ENCODE data around the gene HSPB6.

The HSPB6 gene

DNA sequence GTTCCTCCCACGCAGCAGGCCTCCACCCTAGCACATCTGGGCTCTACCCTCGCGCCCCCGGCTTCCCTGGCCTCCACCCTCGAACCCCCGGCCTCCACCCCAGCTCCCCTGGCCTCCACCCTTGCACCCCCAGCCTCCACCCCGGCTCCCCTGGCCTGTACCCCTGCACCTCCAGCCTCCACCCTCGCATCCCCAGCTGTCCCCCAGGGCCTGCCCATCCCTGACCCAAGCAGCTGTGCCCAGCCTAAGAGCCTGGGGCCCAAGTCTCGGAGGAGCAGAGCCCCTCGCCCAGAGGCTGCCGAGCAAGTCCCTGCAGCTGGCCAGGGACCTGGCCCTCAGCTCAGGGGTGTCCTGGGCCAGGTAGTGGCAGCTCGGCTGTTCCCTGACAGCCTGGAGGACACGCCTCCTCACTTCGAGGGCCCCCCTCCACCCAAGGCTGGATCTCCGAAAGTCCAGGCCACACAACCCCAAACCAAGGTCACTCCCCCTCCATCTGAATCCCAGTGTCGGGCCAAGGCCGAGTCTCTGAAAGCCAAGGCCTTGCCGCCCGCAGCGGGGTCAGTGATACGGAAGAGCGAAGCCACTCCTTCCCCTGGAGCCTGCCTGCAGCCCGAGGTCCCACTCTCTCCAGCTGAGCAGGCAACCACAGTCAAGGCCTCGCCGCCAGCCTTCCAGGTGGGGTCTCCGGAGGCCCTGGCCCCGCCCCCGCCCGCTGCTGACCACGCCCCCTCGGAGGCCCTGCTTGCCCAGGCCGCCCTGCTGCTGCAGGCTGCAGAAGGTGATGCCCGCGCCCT, 10.7 kb upstream of the HSPB6 start:
- no peak for DNase-seq (ENCODE audit: low read depth in 2 of 2)

DNA sequence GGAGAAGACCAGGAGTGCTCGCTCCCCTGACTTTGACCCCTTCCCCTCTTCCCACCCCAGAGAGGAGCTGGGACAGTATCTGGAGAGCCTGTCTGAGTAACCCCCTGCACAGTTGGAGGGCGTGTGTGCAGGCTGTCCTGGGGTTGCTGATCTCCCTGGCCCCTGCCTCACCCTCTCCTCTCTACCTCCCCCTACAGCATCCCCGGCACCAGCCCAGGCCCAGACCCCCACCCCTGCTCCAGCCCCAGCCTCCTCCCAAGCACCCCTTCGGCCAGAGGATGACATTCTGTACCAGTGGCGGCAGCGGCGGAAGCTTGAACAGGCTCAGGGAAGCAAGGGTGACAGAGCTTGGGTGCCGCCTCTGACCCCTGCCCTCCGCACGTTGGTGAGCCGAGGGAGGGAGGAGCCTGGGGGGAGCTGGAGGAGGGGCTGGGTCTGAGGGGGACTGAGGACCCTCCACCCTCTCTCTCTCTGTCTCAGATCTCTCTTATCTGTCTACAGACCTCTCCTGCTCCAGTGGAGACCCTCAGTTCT, 9.8 kb upstream of the HSPB6 start:
- DNase-seq (ENCODE audit: low read depth in 2 of 2): no peak

DNA sequence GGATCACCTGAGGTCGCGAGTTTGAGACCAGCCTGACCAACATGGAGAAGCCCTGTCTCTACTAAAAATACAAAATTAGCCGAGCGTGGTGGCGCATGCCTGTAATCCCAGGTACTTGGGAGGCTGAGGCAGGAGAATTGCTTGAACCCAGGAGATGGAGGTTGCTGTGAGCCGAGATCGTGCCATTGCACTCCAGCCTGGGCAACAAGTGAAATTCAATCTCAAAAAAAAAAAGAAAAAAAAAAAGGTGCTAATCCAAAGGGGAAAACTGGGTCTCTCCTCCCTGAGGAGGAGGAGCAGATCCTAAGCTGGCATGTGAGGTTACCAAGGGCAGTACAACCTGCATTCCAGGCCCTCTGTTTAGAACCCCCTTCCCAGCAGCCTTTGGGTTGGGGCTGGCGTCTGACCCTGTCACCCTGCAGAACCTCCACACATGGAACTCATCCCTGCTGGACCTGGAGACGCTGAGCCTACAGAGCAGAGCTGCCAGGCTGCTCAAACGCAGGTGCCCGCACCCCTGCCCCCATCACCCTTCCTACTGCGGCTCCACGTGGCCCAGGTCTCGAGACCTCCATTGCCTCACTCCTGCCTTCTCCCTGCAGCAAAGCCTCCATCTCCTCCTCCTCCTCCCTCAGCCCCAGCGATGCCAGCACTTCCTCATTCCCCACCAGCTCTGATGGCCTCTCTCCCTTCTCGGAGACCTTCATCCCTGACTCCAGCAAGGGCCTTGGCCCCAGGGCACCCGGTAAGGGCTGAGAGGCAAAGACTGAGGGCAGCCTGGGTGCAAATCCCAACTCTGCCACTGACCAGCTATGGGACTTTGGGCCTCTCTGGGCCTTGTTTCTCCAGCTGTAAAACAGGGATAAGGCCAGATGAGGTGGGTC, 7.8 kb upstream of the HSPB6 start:
- no peak for DNase-seq (ENCODE audit: low read depth in 2 of 2)

DNA sequence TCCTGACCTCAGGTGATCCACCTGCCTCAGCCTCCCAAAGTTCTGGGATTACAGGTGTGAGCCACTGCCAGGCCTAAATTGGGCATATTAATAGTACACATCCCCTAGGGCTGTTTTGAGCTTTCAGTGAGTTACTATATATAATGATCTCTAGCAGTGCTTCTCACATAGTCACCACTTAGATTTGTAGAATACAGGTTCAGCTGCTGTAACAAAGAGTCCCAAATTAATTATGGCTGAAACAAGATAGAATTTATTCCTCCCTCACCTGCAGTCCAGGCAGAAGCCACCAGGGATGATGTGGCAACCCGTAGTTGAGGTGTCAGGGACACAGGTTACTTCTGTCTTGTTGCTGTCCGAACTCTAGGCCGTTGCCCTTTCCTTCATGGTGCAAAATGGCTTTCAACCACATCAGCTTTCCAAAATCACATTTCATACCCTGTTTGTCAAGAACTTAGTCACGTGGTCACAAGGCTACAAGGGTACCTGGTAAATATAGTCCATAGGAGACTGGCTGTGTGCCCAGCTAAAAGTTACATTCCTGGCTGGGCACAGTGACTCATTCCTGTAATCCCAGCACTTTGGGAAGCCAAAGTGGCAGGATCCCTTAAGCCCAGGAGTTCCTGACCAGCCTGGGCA, 4.0 kb upstream of the HSPB6 start:
- DNase-seq (ENCODE audit: low read depth in 2 of 2): no peak

DNA sequence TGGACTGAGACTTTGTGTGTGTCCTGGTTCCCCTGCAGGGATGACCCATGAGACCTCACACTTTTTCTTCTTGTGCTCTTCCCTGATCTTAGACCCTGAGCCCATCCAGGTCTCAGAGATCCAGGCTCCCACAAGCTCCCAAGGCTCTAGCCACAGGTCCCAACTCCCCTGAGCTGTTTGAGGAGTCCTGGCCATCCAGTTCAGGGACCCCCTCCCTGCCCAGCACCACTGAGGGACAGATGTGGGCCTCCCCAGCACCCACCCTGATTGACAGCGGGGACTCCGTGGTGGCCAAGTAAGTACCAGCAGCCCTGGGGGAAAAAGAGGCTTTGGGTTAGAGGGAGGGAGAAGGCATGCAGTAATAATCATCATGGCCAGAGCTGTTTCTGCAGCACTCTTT, 2.9 kb upstream of the HSPB6 start:
- no peak for DNase-seq (ENCODE audit: low read depth in 2 of 2)

DNA sequence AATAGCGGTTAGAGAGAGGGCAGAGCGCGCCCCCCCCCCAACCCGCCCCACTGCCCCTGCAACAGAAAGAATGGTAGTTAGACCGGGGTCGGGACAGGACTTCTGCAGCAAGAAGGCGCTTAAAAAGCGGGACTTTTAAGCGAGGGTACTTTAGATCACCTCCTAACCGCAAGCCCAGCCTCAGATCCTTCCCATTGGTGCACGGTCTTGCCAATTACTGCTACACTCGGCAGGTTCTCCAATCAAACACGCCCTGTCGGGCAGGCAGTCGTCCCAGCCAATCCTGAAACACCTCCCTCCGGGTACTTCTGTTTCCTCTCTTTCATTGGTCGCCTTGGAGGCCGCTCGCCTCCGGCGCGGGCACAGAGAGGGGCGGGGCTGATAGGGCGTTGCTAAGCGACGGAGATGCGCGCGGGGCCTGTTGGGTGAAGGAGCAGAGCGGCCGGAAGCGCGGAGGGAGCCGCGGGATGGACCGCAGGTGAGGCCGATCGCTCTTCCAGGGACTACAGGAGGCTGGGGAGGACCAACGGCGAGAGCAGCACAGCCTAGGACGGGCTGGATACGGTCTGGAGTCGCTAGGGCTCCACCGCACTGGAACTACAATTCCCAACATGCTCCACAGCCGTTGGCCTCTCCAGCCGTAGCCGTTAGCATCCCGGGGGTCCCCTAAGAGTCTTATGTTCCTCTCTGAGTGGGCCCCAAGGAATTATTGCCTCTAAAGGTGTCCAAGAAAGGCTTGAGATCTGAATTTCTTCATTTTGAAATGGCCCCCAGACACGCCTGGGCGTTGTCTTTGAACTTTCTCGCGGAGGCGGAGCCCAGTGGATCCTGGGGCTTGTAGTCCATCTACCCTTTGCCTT, 1.1 kb upstream of the HSPB6 start, which contains the start of gene PROSER3:
Gene PROSER3, plus strand, starts transcription at position 428 of the 860 bp plus-strand sequence. Its CDS starts 40 bp downstream, at position 468.
- peak; percentile 93 to 96 for DNase-seq (ENCODE audit: low read depth in 2 of 2)

DNA sequence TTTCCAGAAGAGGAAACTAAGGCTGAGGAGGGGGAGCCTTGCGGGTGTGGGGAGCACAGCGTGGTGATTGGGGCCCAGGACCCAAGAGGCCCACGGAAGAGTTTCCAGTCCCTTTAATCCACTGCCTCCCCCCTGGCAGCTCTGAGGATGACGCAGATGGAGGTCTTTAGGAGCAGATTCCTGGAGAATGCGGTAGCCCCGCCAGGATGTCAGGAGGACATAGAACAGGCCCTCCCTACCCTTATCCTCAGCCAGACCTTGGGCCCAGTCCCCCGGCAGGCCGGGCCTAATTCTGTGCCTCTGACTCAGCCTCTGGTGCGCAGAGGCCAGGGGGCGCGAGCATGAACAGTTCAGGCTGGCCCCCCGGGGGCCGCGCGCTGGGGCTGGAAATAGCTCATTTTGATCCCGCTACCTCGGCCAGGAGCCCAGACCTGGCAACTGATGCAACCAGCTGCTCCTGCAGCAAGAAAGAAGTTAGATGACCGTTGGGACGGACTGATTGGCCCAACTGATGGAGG, 461 bp upstream of the HSPB6 start:
- no peak for DNase-seq (ENCODE audit: low read depth in 2 of 2)

DNA sequence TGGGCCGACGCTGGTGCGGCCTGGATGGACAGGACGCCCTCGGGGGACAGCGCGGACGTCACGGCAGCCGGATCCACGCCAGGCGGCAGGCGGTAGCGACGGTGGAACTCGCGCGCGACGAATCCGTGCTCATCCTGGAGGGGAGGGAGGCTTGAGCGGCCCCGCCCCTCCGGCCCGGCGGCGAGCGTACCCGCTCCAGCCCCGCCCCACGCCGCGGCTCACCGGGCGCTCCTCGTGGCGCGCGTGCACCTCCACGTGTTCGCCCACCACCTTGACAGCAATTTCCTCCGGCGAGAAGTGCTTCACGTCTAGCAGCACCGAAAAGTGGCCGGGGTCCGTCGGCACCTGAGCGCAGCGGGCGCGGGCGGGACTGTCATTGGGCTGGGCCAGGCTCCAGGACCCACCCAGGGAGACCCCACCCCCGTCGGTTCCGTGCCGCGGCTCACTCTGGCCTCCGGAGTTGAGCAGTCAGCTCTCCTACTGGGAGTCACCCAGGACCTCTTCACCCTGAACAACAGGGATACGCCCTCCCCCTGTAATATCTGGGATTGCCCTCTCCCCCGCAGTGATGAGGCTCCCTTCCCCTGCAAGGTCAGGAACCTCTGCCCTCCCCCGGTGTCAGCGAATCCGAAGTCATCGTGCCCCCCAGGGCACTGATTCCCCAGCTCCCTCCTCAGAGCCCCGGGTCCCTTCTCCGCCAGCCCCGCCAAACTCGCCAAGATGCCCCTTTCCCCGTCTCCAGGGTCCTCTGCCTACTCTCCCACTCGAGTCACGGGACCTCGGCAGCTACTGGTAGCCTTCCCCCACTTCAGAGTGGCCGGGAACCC, 1.1 kb downstream of the HSPB6 start:
- DNase-seq (ENCODE audit: low read depth in 2 of 2): no peak

DNA sequence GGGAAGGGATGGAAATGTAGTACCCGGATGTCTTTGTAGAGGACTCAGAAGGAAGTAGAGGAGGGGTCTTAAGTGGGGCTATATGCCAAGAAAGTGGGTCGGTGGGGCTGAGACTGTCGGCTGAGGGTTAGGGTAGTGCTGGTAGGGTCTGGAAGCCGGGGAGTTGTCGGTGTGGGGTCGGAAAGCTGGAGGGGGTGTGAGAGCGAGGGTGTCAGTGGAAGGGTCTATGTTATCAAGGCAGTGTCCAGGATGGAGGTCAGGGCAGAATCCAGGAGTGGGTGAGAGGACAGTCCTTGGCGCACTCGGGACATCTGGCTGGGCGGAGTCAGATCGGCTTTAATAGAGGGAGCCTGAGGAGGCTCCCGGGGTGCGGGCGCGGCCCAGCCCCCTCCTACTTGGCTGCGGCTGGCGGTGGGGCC, 1.7 kb downstream of the HSPB6 start:
- no peak for DNase-seq (ENCODE audit: low read depth in 2 of 2)

DNA sequence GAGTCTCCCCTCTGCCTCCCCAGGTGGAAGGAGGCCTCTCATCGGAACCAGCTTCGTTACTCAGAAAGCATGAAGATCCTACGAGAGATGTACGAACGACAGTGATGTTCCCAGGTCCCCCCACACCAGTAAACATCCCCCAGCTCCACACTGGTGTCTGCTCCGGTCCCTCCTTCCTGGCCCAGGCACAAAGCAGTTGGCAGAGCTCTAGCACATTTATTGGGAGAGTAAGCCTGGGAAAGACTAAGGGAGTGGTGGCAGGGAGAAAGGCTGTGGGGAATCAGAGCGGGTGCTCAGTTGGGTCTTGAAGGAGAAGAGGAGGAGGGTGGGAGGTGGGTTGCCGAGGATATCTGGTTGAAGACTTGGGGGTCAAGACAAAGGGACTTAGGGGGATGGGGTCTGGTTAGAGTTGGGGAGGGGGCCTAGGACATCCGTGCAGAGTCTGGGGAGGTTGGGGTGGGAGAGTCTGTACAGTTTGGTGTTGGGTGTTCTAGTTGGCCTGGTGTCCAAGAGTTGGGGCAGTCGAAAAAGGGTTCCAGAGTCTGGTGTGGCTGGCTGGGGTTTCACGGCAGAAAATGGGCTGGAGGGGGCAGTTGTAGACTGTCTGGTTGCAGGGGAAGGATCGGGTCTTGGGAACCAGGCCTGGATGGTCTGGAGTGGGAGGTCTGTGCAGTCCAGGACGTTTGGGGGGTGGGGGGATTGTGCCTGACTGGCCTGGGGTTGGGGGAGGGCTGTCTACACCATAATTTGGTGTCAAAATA, 2.3 kb downstream of the HSPB6 start:
- no peak for DNase-seq (ENCODE audit: low read depth in 2 of 2)

DNA sequence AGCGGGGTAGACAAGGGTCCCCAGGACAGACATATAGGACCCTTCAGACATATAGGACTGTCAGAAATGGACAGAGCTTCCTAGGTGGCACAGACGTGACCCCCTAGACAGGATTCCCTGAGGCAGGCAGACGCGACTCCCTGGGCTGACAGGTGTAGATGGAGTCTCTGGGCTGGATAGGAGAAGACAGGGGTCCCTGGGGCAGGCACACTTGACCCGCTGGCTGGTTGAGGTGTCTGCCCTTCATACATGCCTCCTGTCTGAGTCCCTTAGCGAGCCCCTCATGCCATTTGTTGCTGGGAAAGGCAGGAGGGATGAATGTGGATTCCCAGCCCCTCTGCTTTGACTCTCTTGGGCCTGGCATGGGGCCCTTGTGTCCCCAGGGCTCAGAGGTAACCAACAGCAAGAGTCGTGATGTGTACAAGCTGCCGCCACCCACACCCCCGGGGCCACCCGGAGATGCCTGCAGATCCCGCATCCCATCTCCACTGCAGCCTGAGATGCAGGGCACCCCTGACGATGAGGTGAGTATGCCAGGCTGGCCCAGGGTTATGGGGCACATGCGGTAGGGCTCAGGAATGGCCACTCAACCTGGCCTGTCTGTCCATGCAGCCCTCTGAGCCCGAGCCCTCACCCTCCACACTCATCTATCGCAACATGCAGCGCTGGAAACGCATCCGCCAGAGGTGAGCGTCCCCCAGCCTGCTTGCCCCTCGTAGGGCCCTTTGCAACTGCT, 3.0 kb downstream of the HSPB6 start:
- DNase-seq (ENCODE audit: low read depth in 2 of 2): no peak

DNA sequence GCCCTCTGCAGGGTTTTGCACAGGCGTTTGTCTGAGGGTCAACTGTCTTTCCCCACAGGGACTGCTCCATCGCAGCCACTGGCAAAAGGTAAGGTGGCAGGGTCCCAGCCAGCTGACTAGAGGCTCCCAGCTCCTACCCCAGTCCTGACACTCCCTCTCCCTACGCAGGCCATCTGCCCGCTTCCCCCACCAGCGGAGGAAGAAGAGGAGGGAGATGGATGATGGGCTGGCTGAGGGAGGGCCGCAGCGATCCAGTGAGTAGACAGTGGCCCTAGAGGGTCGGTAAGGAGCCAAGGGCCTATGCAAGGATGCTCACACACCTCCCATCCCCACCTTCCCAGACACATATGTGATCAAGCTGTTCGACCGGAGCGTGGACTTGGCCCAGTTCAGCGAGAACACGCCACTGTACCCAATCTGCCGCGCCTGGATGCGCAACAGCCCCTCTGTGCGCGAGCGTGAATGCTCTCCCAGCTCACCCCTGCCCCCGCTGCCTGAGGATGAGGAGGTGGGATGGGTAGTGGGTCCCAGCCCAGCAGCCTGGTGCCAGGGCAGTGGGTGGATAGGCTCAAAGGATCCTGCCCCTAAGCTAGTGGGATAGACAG, 4.0 kb downstream of the HSPB6 start:
- no peak for DNase-seq (ENCODE audit: low read depth in 2 of 2)

DNA sequence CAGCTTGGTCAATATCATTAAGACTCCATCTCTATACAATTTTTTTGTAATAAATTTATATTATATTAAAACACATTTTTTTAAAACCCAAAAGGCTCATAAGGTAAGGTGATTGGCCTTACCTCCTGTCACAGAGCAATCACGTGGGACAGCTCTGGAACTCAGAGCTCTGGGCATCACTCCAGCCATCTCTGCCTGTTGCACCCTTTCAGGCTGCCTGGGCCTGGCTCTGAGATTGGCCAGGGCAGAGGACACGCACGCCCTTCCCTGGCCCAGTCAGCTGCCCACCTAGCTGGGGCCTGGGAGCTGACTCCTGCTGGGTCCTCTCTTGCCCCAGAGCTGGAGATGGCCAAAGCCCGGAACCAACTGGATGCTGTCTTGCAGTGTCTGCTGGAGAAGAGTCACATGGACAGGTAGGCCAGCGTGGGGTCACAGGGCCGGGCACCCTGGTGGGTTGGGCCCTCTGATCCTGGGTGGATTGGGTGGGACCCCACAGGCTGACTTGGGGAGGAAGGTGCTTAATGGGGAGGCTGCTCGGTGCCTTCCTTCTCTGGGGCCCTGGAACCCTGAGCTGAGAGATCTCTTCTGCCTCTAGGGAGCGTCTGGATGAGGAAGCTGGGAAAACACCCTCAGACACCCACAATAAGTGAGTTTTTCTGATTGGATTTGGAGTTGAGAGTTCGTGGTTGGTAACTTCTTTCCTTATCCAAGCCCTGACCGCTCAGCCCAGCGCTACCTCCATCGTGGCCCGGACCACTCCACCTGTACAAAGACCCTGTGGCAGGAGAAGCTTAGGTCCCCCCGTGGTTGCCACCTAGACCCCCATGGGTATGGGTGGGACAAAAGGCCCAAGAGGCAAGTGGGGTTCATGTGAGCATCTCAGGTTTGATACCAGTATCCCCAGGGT, 4.7 kb downstream of the HSPB6 start:
- DNase-seq (ENCODE audit: low read depth in 2 of 2): no peak

DNA sequence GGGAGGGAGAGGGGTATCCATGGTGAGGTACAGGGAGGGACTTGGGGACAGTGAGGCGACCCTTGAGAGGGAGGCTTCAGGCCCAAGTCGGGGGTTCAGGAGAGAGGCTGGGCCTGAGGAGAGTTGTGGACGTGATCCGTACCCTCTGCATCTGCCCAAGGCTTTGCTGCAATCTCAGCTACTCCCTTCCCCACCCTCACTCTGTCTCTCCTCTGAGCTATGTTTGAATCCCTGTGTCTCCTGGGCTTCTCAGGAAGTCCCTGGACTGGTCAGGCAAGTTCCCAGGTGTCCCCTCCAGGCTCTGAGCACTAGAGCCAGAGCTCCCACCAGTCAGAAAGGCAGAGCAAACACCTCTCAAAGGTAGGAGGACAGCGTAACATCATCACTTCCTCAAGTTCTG, 6.7 kb downstream of the HSPB6 start:
- DNase-seq (ENCODE audit: low read depth in 2 of 2): no peak

DNA sequence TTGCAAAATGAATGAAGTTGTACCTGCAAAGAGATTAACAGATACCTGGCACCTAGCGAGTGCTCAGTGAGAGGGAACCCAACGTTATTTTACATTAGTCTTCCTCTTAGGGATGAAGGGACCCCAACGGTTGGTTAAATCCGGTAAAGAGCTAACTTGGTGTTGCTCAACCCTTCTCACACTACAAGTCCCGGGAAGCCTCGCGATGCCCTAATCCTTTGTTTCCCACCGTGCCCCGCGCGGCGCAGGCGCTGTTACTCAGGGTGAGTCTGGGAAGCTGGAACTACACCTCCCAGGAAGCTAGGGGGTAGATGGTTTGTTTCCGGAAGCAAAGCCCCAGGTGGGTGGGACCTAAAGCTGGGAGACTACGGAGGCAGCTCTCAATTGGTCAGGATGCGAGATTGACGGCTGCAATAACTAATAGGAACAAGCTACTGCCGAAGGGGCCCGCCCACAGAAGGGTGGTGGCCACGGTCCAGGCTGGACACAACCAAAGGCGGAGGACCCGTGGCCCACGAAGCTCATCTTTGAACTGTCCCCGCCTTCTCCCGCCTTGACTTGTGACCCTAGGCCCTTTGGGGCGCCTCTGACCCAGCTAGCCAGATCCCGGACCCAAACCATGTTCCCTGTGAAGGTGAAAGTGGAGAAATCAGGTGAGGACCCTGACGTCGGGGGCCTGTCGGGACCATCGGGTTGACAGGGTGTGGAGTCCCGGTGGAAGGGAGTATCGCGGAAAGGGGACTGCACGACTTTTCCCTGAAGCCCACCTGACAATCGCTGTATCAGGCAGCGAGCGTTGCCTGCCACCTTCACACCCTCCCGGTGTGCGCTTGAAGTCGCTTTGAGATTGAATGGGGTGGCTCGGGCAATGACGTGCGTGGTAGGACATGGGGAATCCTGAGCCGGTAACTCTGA, 8.5 kb downstream of the HSPB6 start, which contains the start of gene LIN37:
Gene LIN37, plus strand, starts transcription at position 471 of the 915 bp plus-strand sequence. Its CDS starts 149 bp downstream, at position 620.
- DNase-seq (ENCODE audit: low read depth in 2 of 2): peak; percentile 94 to 96

DNA sequence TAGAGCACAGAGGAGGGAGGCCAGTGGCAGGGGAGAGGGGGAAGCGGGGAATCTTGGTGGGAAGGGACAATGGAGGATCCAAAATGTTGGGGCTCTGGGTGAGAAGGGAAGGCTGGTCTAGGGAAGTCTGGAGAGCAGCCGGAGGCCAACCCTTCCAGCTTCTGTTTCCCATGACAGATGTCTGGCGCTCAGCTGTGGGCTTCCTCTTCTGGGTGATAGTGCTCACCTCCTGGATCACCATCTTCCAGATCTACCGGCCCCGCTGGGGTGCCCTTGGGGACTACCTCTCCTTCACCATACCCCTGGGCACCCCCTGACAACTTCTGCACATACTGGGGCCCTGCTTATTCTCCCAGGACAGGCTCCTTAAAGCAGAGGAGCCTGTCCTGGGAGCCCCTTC, 10.3 kb downstream of the HSPB6 start:
- no peak for DNase-seq (ENCODE audit: low read depth in 2 of 2)

Data from stimulated activated CD8-positive, alpha-beta memory T cell treated with anti-CD3 and anti-CD28 coated beads, Interleukin-7, amount 100 ng/mL, for 1 hour (primary cell).